ENCODE measurements around the gene CEP112. TPM values are rescaled to one million over a fixed set of nuclear protein-coding genes. Genes with fewer than 3 reads are reported as not detected.

CEP112 gene
- total and polyA plus RNA-seq, 2 experiments from 2014 or later, result 4.0 to 4.3 TPM

- ATAC-seq (no peak), DNase-seq (ENCODE audit: low spot score) (no peak)
These were observed 590.8 kb downstream of the CEP112 start for GRCh38 chr17:65601145-65601544.

More at GRCh38 chr17:65601145-65601544, 590.8 kb downstream of the CEP112 start:
- Mint-ChIP-seq H3K27me3 (ENCODE audit: insufficient read depth, low read depth, poor library complexity) (peaks cover 2% of the 10 kb centered on the region), H3K36me3 (ENCODE audit: low read depth) (no peaks in the 10 kb centered on the region; the same call in 2 of the 3 replicates), H3K27ac (no peak overlapping the region), H3K9me3 (no peaks in the 10 kb centered on the region), H3K4me1 (peaks cover 8% of the 10 kb centered on the region), H3K4me3 (no peak overlapping the region)
- no peaks in the 10 kb centered on the region for H3K27me3 ChIP-seq (ENCODE audit: insufficient read depth)
- TF ChIP-seq, protein P1, sequence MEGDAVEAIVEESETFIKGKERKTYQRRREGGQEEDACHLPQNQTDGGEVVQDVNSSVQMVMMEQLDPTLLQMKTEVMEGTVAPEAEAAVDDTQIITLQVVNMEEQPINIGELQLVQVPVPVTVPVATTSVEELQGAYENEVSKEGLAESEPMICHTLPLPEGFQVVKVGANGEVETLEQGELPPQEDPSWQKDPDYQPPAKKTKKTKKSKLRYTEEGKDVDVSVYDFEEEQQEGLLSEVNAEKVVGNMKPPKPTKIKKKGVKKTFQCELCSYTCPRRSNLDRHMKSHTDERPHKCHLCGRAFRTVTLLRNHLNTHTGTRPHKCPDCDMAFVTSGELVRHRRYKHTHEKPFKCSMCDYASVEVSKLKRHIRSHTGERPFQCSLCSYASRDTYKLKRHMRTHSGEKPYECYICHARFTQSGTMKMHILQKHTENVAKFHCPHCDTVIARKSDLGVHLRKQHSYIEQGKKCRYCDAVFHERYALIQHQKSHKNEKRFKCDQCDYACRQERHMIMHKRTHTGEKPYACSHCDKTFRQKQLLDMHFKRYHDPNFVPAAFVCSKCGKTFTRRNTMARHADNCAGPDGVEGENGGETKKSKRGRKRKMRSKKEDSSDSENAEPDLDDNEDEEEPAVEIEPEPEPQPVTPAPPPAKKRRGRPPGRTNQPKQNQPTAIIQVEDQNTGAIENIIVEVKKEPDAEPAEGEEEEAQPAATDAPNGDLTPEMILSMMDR (conservative IDR thresholded peaks at IDR 0.05; ENCODE audit: low read depth in 2 of 2), result no peak
- no peak for TF ChIP-seq NANOG (IDR thresholded peaks at IDR 0.05; ENCODE audit: borderline replicate concordance)
- no peak for TF ChIP-seq ZNF331 (CRISPR knock-in tag; IDR thresholded peaks at IDR 0.05; ENCODE audit: low read depth)
- TF ChIP-seq ZNF114 (CRISPR knock-in tag; IDR thresholded peaks at IDR 0.05), result no peak
- TF ChIP-seq REST (IDR thresholded peaks at IDR 0.05; ENCODE audit: unreplicated experiment), result no peak
- no peak for TF ChIP-seq CREB1 (CRISPR knock-in tag; IDR thresholded peaks at IDR 0.05; ENCODE audit: low read depth)
- TF ChIP-seq ZNF462 (CRISPR knock-in tag; IDR thresholded peaks at IDR 0.05), result no peak
- TF ChIP-seq, protein P2, sequence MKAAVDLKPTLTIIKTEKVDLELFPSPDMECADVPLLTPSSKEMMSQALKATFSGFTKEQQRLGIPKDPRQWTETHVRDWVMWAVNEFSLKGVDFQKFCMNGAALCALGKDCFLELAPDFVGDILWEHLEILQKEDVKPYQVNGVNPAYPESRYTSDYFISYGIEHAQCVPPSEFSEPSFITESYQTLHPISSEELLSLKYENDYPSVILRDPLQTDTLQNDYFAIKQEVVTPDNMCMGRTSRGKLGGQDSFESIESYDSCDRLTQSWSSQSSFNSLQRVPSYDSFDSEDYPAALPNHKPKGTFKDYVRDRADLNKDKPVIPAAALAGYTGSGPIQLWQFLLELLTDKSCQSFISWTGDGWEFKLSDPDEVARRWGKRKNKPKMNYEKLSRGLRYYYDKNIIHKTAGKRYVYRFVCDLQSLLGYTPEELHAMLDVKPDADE (IDR thresholded peaks at IDR 0.05), result no peak
- no peak for TF ChIP-seq POLR2AphosphoS5 (IDR thresholded peaks at IDR 0.05; ENCODE audit: low read depth)
- TF ChIP-seq EZH2 (IDR thresholded peaks at IDR 0.05; ENCODE audit: low read depth, unreplicated experiment), result no peak
- no peak for TF ChIP-seq STAT1 (IDR thresholded peaks at IDR 0.05; ENCODE audit: unreplicated experiment)
- TF ChIP-seq EZH2phosphoT487 (IDR thresholded peaks at IDR 0.05; ENCODE audit: unreplicated experiment), result no peak
- TF ChIP-seq JUNB (IDR thresholded peaks at IDR 0.05; ENCODE audit: unreplicated experiment), result no peak
- no peaks in the 10 kb centered on the region for H3K9me2 ChIP-seq (ENCODE audit: insufficient read depth)
- no peaks in the 10 kb centered on the region for H3F3A ChIP-seq (replicated peaks; ENCODE audit: low read depth)
- H3K4me3 ChIP-seq, result no peak overlapping the region
- no peak overlapping the region for H3K27ac ChIP-seq (ENCODE audit: low read depth)
- no peaks in the 10 kb centered on the region for H3K79me2 ChIP-seq (replicated peaks; ENCODE audit: insufficient read depth)
- H3K4me1 ChIP-seq (ENCODE audit: insufficient read depth), result no peaks in the 10 kb centered on the region; the same call in 1 of the 2 replicates
- no peak overlapping the region for H3K4me2 ChIP-seq
- no peaks in the 10 kb centered on the region for H4K20me1 ChIP-seq (replicated peaks; ENCODE audit: insufficient read depth)
- H2AFZ ChIP-seq, result no peak overlapping the region
- no peaks in the 10 kb centered on the region; the same call in 1 of the 2 replicates for H3K36me3 ChIP-seq (ENCODE audit: insufficient read depth)
